BLaER1 treated with 17β-estradiol and CSF1 and Interleukin-3, amounts not matched to agents 10 nM and 100 nM (cell line): ENCODE measurements around the gene COL11A1.

Source experiments
- H3K27ac ChIP-seq, 11 experiments: shearing (Covaris generic); formaldehyde crosslinking; 2 replicates each; pipeline ENCODE4 v1.8.1; 2022
- H3K27me3 ChIP-seq, 11 experiments: shearing (Covaris generic); formaldehyde crosslinking; 2 replicates each; pipeline ENCODE4 v1.8.1; 2022
- H3K36me3 ChIP-seq, 11 experiments: shearing (Covaris generic); formaldehyde crosslinking; 2 replicates each; pipeline ENCODE4 v1.8.1; 2022
- H3K4me1 ChIP-seq, 10 experiments: shearing (Covaris generic); formaldehyde crosslinking; 2 replicates each; pipeline ENCODE4 v1.8.1; 2022
- H3K4me2 ChIP-seq, 11 experiments: shearing (Covaris generic); formaldehyde crosslinking; 2 replicates each; pipeline ENCODE4 v1.8.1; 2022
- H3K4me3 ChIP-seq, 10 experiments: shearing (Covaris generic); formaldehyde crosslinking; 2 replicates each; pipeline ENCODE4 v1.8.1; 2022
- H3K9ac ChIP-seq, 11 experiments: shearing (Covaris generic); formaldehyde crosslinking; 2 replicates each; pipeline ENCODE4 v1.8.1; 2022
- H3K9me3 ChIP-seq, 11 experiments: shearing (Covaris generic); formaldehyde crosslinking; replicated peaks in 1 of 11; 2 replicates each; pipeline ENCODE4 v1.8.1; 2022
- H4K20me1 ChIP-seq, 11 experiments: shearing (Covaris generic); formaldehyde crosslinking; 2 replicates each; pipeline ENCODE4 v1.8.1; 2022
- Cebpa-rat ChIP-seq, 11 experiments: shearing (Covaris generic); IDR thresholded peaks; 2 replicates each; pipeline ENCODE4 v1.8.1; 2022

The COL11A1 gene

DNA sequence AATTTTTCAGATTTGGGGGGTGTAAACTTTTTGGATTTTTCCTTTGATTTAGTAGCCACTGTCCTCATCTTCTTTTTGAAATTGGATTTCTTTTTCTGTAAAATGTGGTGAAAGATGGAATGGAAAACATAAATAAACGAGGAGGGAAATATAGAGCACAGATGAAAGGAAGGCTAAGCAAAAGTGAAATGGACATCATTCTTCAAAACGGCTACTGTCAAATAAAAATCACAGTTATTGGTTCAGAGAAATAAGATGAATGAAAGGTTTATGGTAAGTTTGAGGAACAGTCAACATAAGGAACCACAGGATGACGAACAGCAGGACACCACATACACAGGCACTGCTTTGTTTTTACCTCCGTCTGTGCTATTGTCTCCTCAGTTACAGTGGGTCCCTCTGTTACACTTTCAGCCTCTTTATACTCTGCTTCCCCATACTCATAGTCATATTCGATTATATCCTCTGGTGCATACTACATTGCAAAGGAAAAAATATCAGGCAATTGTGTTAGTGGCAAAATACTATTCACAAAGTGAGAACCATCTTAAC lies 82.4 kb downstream of the COL11A1 start:
- no peak overlapping the region for H3K4me2 ChIP-seq
- H4K20me1 ChIP-seq, result no peaks in the 10 kb centered on the region
- no peak overlapping the region for H3K9ac ChIP-seq
- H3K27ac ChIP-seq, result no peak overlapping the region
- H3K36me3 ChIP-seq, result no peaks in the 10 kb centered on the region
- H3K4me1 ChIP-seq, result no peaks in the 10 kb centered on the region
- no peak overlapping the region for H3K4me3 ChIP-seq
- no peaks in the 10 kb centered on the region for H3K27me3 ChIP-seq
- TF ChIP-seq Cebpa-rat (IDR thresholded peaks at IDR 0.05), result no peak
- H3K9me3 ChIP-seq, result no peaks in the 10 kb centered on the region

DNA sequence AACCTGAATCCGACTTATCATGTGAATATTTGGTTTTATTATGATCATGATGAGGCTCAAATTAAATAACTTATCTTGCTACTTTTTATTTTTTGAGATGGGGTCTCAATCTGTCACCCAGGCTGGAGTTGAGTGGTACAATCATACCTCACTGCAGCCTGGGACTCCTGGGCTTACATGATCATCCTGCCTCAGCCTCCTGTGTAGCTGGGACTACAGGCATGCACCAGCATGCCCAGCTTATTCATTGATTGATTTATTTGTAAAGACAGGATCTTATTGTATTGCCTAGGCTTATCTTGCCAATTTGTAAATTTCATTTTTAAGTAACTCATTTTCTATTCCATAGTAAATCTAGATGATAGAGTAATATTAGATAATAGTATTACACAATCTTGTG lies 84.3 kb downstream of the COL11A1 start:
- Histone ChIP-seq H4K20me1 (no peaks in the 10 kb centered on the region), H3K36me3 (no peaks in the 10 kb centered on the region), H3K4me3 (no peak overlapping the region), H3K4me1 (no peaks in the 10 kb centered on the region), H3K9me3 (no peaks in the 10 kb centered on the region), H3K9ac (no peak overlapping the region), H3K27me3 (no peaks in the 10 kb centered on the region), H3K27ac (no peak overlapping the region), H3K4me2 (no peak overlapping the region)
- no peak for TF ChIP-seq Cebpa-rat (IDR thresholded peaks at IDR 0.05)

DNA sequence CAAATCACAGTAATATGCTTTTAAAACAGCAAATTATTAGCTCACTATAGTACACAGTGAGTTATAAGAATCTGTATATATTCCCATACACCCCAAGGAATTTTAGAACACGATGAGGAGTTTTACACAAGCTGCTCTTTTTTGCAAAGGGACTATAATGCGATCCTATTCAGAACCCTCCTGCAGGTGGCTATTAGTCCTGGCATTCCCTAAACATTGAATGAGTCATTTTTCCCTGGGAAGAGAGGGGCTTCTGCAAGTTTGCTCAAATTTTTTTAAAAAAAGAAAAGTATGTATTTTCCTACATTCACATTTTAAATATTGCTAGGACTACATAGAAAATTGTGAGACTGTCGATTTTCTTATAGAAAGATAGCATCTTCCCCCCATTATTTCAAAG lies 106.3 kb downstream of the COL11A1 start:
- Histone ChIP-seq H3K9me3 (no peaks in the 10 kb centered on the region), H3K4me2 (no peak overlapping the region), H4K20me1 (no peaks in the 10 kb centered on the region), H3K4me3 (no peak overlapping the region), H3K27ac (no peak overlapping the region), H3K36me3 (no peaks in the 10 kb centered on the region), H3K27me3 (no peaks in the 10 kb centered on the region), H3K9ac (no peak overlapping the region), H3K4me1 (no peaks in the 10 kb centered on the region)
- no peak for TF ChIP-seq Cebpa-rat (IDR thresholded peaks at IDR 0.05)

GRCh38 chr1:102978874-102979273 lies 129.4 kb downstream of the COL11A1 start:
- Histone ChIP-seq H3K9me3 (no peaks in the 10 kb centered on the region), H3K4me1 (no peaks in the 10 kb centered on the region), H3K36me3 (no peaks in the 10 kb centered on the region), H3K9ac (no peak overlapping the region), H3K27me3 (no peaks in the 10 kb centered on the region), H4K20me1 (no peaks in the 10 kb centered on the region), H3K4me3 (no peak overlapping the region), H3K27ac (no peak overlapping the region), H3K4me2 (no peak overlapping the region)
- TF ChIP-seq Cebpa-rat (IDR thresholded peaks at IDR 0.05), result no peak

GRCh38 chr1:102977292-102977691 lies 131.0 kb downstream of the COL11A1 start:
- H4K20me1 ChIP-seq, result no peaks in the 10 kb centered on the region
- H3K27me3 ChIP-seq, result no peaks in the 10 kb centered on the region
- H3K9ac ChIP-seq, result no peak overlapping the region
- no peaks in the 10 kb centered on the region for H3K36me3 ChIP-seq
- no peak for TF ChIP-seq Cebpa-rat (IDR thresholded peaks at IDR 0.05)
- H3K4me3 ChIP-seq, result no peak overlapping the region
- no peak overlapping the region for H3K4me2 ChIP-seq
- H3K4me1 ChIP-seq, result no peaks in the 10 kb centered on the region
- H3K9me3 ChIP-seq, result no peaks in the 10 kb centered on the region
- no peak overlapping the region for H3K27ac ChIP-seq

- no peak overlapping the region for H3K9ac ChIP-seq
- no peaks in the 10 kb centered on the region for H3K27me3 ChIP-seq
- H3K4me1 ChIP-seq, result no peaks in the 10 kb centered on the region
- no peak overlapping the region for H3K27ac ChIP-seq
- H4K20me1 ChIP-seq, result no peaks in the 10 kb centered on the region
- no peak for TF ChIP-seq Cebpa-rat (IDR thresholded peaks at IDR 0.05)
- H3K36me3 ChIP-seq, result no peaks in the 10 kb centered on the region
- H3K9me3 ChIP-seq, result no peaks in the 10 kb centered on the region
- H3K4me2 ChIP-seq, result no peak overlapping the region
- H3K4me3 ChIP-seq, result no peak overlapping the region
These were observed 137.7 kb downstream of the COL11A1 start for GRCh38 chr1:102970496-102971078.

GRCh38 chr1:102967786-102968185 lies 140.5 kb downstream of the COL11A1 start:
- Histone ChIP-seq H3K27ac (no peak overlapping the region), H3K9me3 (no peaks in the 10 kb centered on the region), H3K4me1 (no peaks in the 10 kb centered on the region), H3K9ac (no peak overlapping the region), H4K20me1 (no peaks in the 10 kb centered on the region), H3K36me3 (no peaks in the 10 kb centered on the region), H3K4me2 (no peak overlapping the region), H3K27me3 (no peaks in the 10 kb centered on the region), H3K4me3 (no peak overlapping the region)
- TF ChIP-seq Cebpa-rat (IDR thresholded peaks at IDR 0.05), result no peak

DNA sequence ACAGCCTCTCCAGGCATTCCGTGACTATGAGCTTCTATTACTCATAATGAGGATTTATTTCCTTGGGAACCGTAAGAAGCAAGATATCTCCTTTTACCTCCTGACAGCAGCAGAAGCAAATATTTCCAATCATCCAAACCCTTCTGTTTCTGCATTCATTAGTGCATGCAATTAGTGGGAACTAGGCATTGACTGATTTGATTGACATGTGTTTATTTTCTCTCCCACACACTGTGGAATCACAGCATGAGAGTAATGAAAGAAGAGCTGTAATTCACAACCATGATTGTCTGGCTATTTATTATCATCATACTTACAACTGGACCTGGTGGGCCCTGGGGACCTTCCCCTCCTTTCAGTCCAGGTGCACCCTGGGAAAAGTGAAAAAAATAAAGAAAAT lies 146.8 kb downstream of the COL11A1 start:
- H3K9me3 ChIP-seq, result no peaks in the 10 kb centered on the region
- H3K4me3 ChIP-seq, result no peak overlapping the region
- no peaks in the 10 kb centered on the region for H3K27me3 ChIP-seq
- no peak overlapping the region for H3K27ac ChIP-seq
- H3K9ac ChIP-seq, result no peak overlapping the region
- TF ChIP-seq Cebpa-rat (IDR thresholded peaks at IDR 0.05), result no peak
- no peak overlapping the region for H3K4me2 ChIP-seq
- H4K20me1 ChIP-seq, result no peaks in the 10 kb centered on the region
- H3K4me1 ChIP-seq, result no peaks in the 10 kb centered on the region
- no peaks in the 10 kb centered on the region for H3K36me3 ChIP-seq

DNA sequence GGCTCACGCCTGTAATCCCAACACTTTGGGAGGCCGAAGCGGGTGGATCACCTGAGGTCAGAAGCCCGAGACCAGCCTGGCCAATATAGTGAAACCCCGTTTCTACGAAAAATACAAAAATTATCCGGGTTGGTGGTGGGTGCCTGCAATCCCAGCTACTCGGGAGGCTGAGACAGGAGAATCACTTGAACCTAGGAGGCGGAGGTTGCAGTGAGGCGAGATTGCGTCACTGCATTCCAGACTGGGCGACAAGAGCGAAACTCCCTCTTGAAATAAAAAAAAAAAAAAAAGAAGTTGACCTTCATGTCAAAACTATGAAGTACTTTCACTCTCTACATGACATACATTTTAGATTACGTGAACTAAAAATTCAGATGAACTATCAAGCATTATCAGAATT lies 153.7 kb downstream of the COL11A1 start:
- H4K20me1 ChIP-seq, result no peaks in the 10 kb centered on the region
- no peaks in the 10 kb centered on the region for H3K36me3 ChIP-seq
- H3K4me2 ChIP-seq, result no peak overlapping the region
- H3K9me3 ChIP-seq, result no peaks in the 10 kb centered on the region
- H3K27ac ChIP-seq, result no peak overlapping the region
- 0 out of 22 replicates have a peak, but pooled peaks of 1 of the 11 experiments have one; percentile 23 for TF ChIP-seq Cebpa-rat (IDR thresholded peaks at IDR 0.05)
- H3K4me3 ChIP-seq, result no peak overlapping the region
- H3K9ac ChIP-seq, result no peak overlapping the region
- H3K27me3 ChIP-seq, result no peaks in the 10 kb centered on the region
- H3K4me1 ChIP-seq, result no peaks in the 10 kb centered on the region

DNA sequence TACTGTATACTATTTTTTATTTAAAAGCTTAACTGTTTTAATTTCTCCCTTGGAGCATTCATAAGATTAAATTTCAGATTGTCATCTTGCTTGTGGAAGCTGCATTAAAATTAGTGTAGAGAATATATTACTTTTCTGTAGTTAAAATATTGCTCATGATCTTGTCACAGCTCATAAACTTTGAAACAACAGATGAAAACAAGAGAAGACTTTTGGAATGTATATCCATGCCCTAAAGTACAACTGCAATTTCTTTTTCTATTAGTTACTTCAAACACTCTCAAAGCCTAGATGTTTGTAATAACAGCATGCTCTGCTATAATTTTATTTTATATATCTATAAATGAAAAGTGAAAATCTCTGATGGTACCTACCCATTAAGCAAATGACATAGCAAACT lies 155.9 kb downstream of the COL11A1 start:
- no peaks in the 10 kb centered on the region for H4K20me1 ChIP-seq
- no peaks in the 10 kb centered on the region for H3K9me3 ChIP-seq
- H3K9ac ChIP-seq, result no peak overlapping the region
- H3K27me3 ChIP-seq, result no peaks in the 10 kb centered on the region
- TF ChIP-seq Cebpa-rat (IDR thresholded peaks at IDR 0.05), result no peak
- H3K4me2 ChIP-seq, result no peak overlapping the region
- no peaks in the 10 kb centered on the region for H3K4me1 ChIP-seq
- H3K27ac ChIP-seq, result no peak overlapping the region
- no peaks in the 10 kb centered on the region for H3K36me3 ChIP-seq
- no peak overlapping the region for H3K4me3 ChIP-seq
